ENCODE measurements around the gene NNMT. TPM values are rescaled to one million over a fixed set of nuclear protein-coding genes. Genes with fewer than 3 reads are reported as not detected.

The NNMT gene
- total RNA-seq, 1 experiment from 2014 or later, result 125 TPM

DNA sequence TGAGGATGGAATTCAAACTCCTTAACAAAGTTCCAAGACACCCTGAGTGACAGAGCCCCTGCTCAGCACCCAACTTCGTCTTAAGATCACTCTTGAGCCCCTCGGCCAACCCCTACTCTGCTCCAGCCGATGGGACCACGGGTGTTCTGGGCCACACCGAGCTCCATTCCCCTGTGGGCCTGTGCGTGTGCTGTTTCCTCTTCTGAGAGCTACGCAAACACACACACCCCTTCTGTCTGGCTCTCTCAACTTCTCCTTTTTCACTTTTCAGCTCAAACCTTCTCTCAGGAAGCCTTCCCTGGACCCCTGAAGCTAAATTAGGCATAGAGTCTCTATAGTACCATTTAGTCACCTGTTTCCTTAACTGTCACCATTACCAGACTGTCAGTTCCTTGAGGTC lies 37.5 kb upstream of the NNMT start:
- no peak for DNase-seq (ENCODE audit: low read depth in 1 of 2, low spot score in 2 of 2)
- H3K27me3 ChIP-seq (replicated peaks), result peaks cover 12% of the 10 kb centered on the region
- H3K9me3 ChIP-seq (replicated peaks), result no peaks in the 10 kb centered on the region
- H3K4me3 ChIP-seq, result no peak overlapping the region
- no peak overlapping the region for H3K27ac ChIP-seq
- no peaks in the 10 kb centered on the region for H3K36me3 ChIP-seq
- H3K4me1 ChIP-seq (replicated peaks), result no peaks in the 10 kb centered on the region

- H3K27ac ChIP-seq, result no peak overlapping the region
- no peaks in the 10 kb centered on the region for H3K9me3 ChIP-seq (replicated peaks)
- peaks cover 12% of the 10 kb centered on the region for H3K27me3 ChIP-seq (replicated peaks)
- H3K36me3 ChIP-seq, result no peaks in the 10 kb centered on the region
- H3K4me1 ChIP-seq (replicated peaks), result no peaks in the 10 kb centered on the region
- H3K4me3 ChIP-seq, result no peak overlapping the region
- DNase-seq (ENCODE audit: low read depth in 1 of 2, low spot score in 2 of 2), result no peak
Observed at GRCh38 chr11:114259124-114259526, 37.1 kb upstream of the NNMT start.

GRCh38 chr11:114259551-114259983 lies 36.6 kb upstream of the NNMT start:
- H3K27ac ChIP-seq, result no peak overlapping the region
- no peak overlapping the region for H3K4me3 ChIP-seq
- DNase-seq (ENCODE audit: low read depth in 1 of 2, low spot score in 2 of 2), result no peak
- no peaks in the 10 kb centered on the region for H3K36me3 ChIP-seq
- no peaks in the 10 kb centered on the region for H3K9me3 ChIP-seq (replicated peaks)
- no peaks in the 10 kb centered on the region for H3K4me1 ChIP-seq (replicated peaks)
- peaks cover 12% of the 10 kb centered on the region for H3K27me3 ChIP-seq (replicated peaks)

DNA sequence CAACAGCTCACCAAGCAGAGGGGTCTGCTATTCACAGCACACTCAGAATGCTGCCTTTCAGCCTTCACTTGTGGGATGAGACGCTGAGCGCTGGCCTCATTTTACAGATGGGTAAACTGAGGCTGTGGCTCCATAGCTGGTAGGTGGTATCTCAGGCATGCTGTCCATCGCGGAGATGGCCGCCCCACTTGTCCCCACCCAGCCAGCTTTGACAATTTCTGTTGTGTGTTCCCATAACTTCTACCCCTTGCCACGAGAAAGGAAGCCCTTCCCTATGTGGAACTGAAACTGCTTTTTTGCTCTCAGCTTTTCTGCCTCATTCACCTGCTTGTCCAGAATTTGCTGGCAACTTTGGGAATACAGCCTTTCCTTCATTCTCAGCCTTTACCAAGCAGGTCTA lies 36.1 kb upstream of the NNMT start:
- Histone ChIP-seq H3K4me3 (no peak overlapping the region), H3K4me1 (replicated peaks) (no peaks in the 10 kb centered on the region), H3K27me3 (replicated peaks) (peaks cover 12% of the 10 kb centered on the region), H3K36me3 (no peaks in the 10 kb centered on the region), H3K9me3 (replicated peaks) (no peaks in the 10 kb centered on the region), H3K27ac (no peak overlapping the region)
- DNase-seq (ENCODE audit: low read depth in 1 of 2, low spot score in 2 of 2), result no peak

DNA sequence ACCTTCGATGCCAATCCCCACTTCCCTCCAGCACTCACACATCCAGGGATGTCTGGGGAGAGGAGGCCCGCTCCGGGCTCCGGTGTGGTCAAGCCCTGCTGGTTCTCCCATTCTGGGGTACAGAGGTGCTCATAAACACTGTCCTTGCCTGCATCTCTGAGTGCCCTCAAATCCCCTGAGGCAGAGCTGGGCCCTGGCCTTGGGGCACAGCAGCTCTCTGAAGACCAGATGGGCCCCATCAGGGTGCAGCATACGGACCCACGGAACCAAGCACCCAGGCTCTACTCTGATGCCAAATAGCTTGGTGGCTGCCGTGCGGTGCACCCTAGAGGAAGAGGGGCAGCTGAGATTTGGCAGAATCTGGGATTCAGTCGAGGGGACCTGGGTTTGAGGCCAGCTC lies 35.7 kb upstream of the NNMT start:
- Histone ChIP-seq H3K4me3 (no peak overlapping the region), H3K27me3 (replicated peaks) (peaks cover 12% of the 10 kb centered on the region), H3K36me3 (no peaks in the 10 kb centered on the region), H3K27ac (no peak overlapping the region), H3K9me3 (replicated peaks) (no peaks in the 10 kb centered on the region), H3K4me1 (replicated peaks) (no peaks in the 10 kb centered on the region)
- DNase-seq (ENCODE audit: low read depth in 1 of 2, low spot score in 2 of 2), result no peak

DNA sequence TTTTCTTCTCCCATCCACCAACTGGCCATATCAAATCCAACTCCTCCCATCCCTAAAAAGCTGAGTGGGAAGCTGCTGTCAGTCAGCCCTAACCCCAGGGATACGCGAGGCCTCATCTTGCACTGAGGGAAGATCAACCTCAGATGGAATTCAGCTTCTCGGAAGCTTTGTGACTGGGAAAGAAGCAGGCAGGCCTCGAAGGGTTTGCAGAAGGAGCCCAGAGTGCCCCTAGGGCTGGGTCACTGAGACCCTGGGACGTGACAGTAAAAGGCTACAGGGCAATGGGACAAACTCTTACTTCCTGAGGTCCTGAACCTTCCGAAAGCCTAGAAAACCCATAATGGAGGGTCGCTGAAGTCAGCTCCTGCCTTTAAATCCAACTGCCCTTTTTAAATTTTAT lies 34.4 kb upstream of the NNMT start:
- no peak for DNase-seq (ENCODE audit: low read depth in 1 of 2, low spot score in 2 of 2)
- Histone ChIP-seq H3K36me3 (no peaks in the 10 kb centered on the region), H3K9me3 (replicated peaks) (no peaks in the 10 kb centered on the region), H3K4me1 (replicated peaks) (no peaks in the 10 kb centered on the region), H3K27me3 (replicated peaks) (peaks cover 12% of the 10 kb centered on the region), H3K4me3 (no peak overlapping the region), H3K27ac (no peak overlapping the region)

DNA sequence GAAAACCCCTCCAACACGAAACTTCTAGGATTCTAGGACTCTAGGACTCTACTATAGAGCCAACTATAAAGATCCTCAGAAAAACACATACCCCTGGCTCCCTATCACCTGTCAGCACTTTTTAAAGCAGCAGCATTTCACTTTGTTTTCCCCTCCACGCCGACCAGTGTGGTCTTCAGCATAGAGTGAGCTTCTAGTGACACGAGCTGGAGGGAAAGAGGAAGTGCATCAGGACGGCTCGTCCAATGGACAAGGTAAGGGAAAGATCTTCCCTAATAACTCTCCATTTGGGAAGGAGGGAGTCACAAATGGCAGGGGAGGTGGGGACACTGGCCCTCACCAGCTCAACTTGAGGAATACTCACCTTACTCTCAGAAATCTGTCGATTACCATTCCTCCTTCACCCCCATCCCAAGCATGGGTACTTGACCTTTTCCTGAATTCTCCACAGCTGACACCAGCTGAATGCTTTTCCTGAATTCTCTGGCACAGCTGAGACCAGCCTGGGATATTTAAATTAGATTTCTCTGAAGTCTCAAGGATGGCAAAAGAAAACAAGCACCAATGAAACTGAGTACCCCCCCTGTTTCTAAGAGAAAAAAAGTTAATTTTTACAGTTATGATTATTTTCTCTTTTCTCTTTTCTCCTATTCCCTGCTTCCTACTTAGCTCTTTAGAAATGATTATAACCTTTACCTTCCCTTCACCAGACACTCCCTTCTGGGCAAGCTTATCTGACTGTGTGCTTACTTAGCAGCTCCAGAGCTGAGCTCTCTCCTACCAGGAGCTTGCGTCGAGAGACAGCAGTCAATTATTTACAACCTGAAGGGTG lies 33.3 kb upstream of the NNMT start:
- no peak for DNase-seq (ENCODE audit: low read depth in 1 of 2, low spot score in 2 of 2)
- H3K4me3 ChIP-seq, result no peak overlapping the region
- peaks cover 12% of the 10 kb centered on the region for H3K27me3 ChIP-seq (replicated peaks)
- H3K27ac ChIP-seq, result no peak overlapping the region
- H3K4me1 ChIP-seq (replicated peaks), result no peaks in the 10 kb centered on the region
- H3K9me3 ChIP-seq (replicated peaks), result no peaks in the 10 kb centered on the region
- no peaks in the 10 kb centered on the region for H3K36me3 ChIP-seq

- peaks cover 12% of the 10 kb centered on the region for H3K27me3 ChIP-seq (replicated peaks)
- DNase-seq (ENCODE audit: low read depth in 1 of 2, low spot score in 2 of 2), result no peak
- H3K9me3 ChIP-seq (replicated peaks), result no peaks in the 10 kb centered on the region
- H3K4me3 ChIP-seq, result no peak overlapping the region
- H3K27ac ChIP-seq, result no peak overlapping the region
- no peaks in the 10 kb centered on the region for H3K36me3 ChIP-seq
- no peaks in the 10 kb centered on the region for H3K4me1 ChIP-seq (replicated peaks)
Observed at GRCh38 chr11:114263513-114264170, 32.6 kb upstream of the NNMT start.

GRCh38 chr11:114264381-114264780 lies 31.8 kb upstream of the NNMT start:
- no peak overlapping the region for H3K4me3 ChIP-seq
- no peaks in the 10 kb centered on the region for H3K36me3 ChIP-seq
- H3K27ac ChIP-seq, result no peak overlapping the region
- DNase-seq (ENCODE audit: low read depth in 1 of 2, low spot score in 2 of 2), result no peak
- no peaks in the 10 kb centered on the region for H3K4me1 ChIP-seq (replicated peaks)
- no peaks in the 10 kb centered on the region for H3K9me3 ChIP-seq (replicated peaks)
- peaks cover 12% of the 10 kb centered on the region for H3K27me3 ChIP-seq (replicated peaks)

DNA sequence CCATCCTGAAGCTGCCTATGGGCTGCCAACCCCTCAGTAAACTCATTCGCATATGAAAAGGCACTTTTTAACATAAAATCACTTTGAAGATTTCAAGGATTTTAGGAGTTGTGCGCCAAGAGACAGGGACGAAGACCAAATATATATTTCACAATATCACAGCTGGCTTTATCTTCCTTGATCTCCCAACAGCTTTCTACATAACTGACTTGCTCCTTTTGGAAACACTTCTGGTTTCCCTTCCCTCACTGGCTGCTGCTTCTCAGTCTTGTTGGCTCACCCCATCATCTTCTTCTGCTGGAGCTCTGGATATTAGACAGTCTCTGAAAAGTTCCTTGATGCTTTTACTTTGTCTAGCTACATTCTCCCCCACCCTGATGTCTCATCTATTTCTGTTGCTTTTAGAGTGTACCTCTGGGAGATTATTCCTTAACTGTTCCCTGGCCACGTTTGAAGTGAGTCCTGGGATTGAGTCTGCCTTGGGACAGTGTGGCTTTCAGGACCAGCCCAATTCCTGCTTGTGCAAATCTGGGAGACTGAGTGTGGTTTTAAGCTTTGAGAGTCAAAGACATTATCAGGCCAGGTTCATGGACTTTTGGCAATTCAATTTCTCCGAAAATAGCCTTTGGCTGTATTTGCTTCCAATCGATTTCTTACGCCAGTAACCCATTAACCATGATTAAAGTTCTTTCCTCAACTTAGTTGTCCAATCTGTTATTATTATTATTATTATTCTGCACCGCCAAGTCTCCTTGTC lies 30.9 kb upstream of the NNMT start:
- no peak for DNase-seq (ENCODE audit: low read depth in 1 of 2, low spot score in 2 of 2)
- Histone ChIP-seq H3K4me3 (no peak overlapping the region), H3K27ac (no peak overlapping the region), H3K27me3 (replicated peaks) (peaks cover 10% of the 10 kb centered on the region), H3K9me3 (replicated peaks) (no peaks in the 10 kb centered on the region), H3K4me1 (replicated peaks) (no peaks in the 10 kb centered on the region), H3K36me3 (no peaks in the 10 kb centered on the region)

DNA sequence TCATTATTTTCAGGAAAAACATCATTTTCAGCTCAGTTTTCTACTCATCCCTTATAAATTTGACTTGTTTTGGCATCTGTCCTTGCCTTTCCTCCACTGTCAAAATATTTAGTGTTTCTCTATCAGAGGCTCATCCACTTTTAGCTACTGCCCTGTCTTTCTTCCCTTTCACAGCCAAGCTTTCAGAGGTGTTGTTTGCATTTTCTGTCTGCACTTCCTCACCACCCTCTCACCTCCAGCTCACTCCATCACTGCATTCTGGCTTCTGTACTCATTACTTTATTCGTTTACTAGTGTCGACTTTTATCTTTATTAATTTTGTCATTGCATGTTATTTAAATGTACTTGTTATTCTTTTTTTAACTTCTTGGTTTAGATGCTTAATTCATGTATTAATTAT lies 26.7 kb upstream of the NNMT start:
- Histone ChIP-seq H3K9me3 (replicated peaks) (no peaks in the 10 kb centered on the region), H3K4me1 (replicated peaks) (no peaks in the 10 kb centered on the region), H3K27ac (no peak overlapping the region), H3K36me3 (no peaks in the 10 kb centered on the region), H3K27me3 (replicated peaks) (peaks cover 6% of the 10 kb centered on the region; the same call in 1 of the 2 replicates), H3K4me3 (no peak overlapping the region)
- DNase-seq (ENCODE audit: low read depth in 1 of 2, low spot score in 2 of 2), result no peak

GRCh38 chr11:114270531-114271270 lies 25.5 kb upstream of the NNMT start:
- no peak for DNase-seq (ENCODE audit: low read depth in 1 of 2, low spot score in 2 of 2)
- no peaks in the 10 kb centered on the region for H3K36me3 ChIP-seq
- no peak overlapping the region for H3K4me3 ChIP-seq
- no peaks in the 10 kb centered on the region for H3K9me3 ChIP-seq (replicated peaks)
- no peak overlapping the region for H3K27ac ChIP-seq
- H3K27me3 ChIP-seq (replicated peaks), result peaks cover 9% of the 10 kb centered on the region; the same call in 1 of the 2 replicates
- H3K4me1 ChIP-seq (replicated peaks), result no peaks in the 10 kb centered on the region

GRCh38 chr11:114271316-114271715 lies 24.9 kb upstream of the NNMT start:
- H3K4me3 ChIP-seq, result no peak overlapping the region
- DNase-seq (ENCODE audit: low read depth in 1 of 2, low spot score in 2 of 2), result no peak
- H3K9me3 ChIP-seq (replicated peaks), result no peaks in the 10 kb centered on the region
- no peak overlapping the region for H3K27ac ChIP-seq
- peaks cover 9% of the 10 kb centered on the region; the same call in 1 of the 2 replicates for H3K27me3 ChIP-seq (replicated peaks)
- H3K36me3 ChIP-seq, result no peaks in the 10 kb centered on the region
- no peaks in the 10 kb centered on the region for H3K4me1 ChIP-seq (replicated peaks)
